ENCODE data around the gene ZNF532.
"Not testable (repeated sequence)": the region's sequence is repeated elsewhere in the genome, so short reads cannot be mapped to it uniquely, and the experiment has no call there.

ZNF532 gene

GRCh38 chr18:58902961-58903360 lies 38.3 kb downstream of the ZNF532 start:
- DNase-seq: no peak

DNA sequence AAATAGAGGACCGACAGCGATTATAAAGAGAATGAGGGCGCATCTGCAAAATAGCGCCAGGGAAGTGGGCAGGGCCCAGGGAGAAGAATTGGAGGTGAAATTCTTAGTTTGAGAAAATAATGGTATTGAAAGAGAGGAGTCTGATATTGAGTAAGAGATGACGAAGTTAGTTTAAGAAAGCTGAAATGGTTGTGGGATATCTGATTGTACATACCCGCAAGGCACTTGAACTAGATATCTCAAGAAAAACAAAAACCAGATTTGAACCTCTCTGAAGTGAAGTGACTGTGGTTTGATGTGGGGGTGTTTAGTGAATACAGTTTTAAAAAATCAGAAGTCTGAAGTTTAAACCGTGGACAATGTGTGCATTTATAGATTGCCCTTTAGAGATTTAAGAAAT lies 38.9 kb downstream of the ZNF532 start:
- no peak for DNase-seq

DNA sequence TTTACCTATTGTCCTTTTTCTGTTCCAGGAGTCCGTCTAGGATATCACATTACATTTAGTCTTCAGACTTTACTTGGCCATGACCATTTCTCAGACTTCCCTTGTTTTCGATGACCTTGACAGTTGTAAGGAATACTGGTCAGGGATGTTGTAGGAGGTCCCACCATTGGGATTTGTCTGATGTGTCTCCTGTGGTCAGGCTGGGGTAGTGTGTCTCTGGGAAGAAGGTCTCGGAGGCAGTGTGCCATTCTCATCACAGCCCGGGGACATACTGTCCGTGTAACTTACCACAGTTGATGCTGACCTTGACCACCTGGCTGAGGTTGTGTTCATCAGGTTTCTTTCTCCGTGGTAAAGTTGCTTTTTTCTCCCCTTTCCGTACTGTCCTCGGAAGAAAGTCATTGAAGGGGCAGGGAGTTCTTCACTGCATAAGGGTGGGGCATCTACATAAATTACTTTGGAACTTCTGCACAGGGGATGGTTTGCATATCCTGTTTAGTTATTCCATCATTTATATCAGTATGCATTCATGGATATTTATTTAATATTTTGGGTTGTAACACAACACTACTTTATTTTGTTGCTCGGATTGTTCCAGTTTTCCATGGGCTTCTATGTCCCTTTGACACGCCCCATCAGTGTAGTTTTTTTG lies 41.2 kb downstream of the ZNF532 start:
- no peak for DNase-seq

- no peak for DNase-seq
Measured at GRCh38 chr18:58908006-58908405, 43.3 kb downstream of the ZNF532 start.

GRCh38 chr18:58909521-58909920 lies 44.8 kb downstream of the ZNF532 start:
- DNase-seq: no peak

GRCh38 chr18:58911241-58911640 lies 46.6 kb downstream of the ZNF532 start:
- no peak for DNase-seq

GRCh38 chr18:58911766-58912165 lies 47.1 kb downstream of the ZNF532 start:
- DNase-seq: no peak

DNA sequence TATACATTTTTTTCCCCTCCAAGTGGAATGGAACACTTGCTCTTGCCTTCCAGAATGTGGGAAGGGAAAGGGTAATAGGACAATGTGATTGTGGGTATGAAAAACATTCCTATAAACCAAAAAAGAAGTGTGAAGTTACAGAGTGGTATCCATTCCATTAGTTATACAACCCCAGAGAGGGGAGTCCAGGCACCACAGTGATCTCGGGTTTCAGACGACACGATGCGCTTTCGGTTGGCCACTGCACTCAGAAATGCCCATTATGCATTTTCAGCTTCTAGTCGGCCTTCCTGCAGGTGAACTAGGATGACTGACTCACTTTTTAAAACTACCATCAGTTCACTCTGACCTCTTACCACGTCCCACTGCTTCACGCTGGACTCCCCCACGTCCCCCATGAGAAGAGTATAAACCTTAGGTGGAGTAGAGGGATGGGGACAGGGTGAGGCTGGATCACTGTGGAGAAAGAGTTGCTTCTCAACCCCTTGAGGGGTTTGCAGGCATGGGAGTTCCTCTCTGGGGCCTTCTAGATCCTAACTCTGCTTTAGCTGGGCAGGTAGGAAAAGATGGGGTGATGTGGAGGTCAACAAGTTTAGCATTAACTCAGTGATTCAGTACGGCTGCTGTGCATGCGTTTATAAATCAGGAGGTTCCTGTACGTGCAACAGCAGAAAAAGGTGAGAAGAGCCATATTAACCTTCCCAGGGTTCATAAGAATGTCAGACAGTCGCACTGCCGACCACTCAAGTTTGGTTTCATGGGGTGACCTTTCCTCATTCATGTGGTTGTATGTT lies 50.5 kb downstream of the ZNF532 start:
- no peak for DNase-seq

- no peak for DNase-seq
Measured at GRCh38 chr18:58915995-58916394, 51.3 kb downstream of the ZNF532 start.

- not testable (repeated sequence) for DNase-seq
Measured at GRCh38 chr18:58919934-58920333, 55.3 kb downstream of the ZNF532 start.

GRCh38 chr18:58922995-58923394 lies 58.3 kb downstream of the ZNF532 start:
- no peak for DNase-seq

DNA sequence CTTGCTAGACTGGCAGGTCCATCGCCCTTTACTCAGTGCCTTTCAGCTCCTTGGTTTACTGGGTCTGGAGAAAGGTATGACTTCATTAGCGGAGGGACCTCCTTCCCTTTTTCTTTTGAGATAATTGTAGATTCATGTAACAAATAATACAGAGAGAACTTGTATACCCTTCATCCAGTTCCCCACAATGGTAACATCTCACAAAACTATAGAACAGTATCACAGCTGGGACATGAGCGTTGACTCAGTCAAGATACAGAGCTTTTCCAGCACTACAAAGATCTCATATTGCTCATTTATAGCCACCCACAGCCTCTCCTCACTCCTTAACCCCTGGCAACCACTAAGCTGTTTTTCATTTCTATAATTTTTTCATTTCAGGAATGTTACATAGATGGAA lies 59.8 kb downstream of the ZNF532 start:
- no peak for DNase-seq

GRCh38 chr18:58927659-58928058 lies 63.0 kb downstream of the ZNF532 start:
- DNase-seq: no peak

DNA sequence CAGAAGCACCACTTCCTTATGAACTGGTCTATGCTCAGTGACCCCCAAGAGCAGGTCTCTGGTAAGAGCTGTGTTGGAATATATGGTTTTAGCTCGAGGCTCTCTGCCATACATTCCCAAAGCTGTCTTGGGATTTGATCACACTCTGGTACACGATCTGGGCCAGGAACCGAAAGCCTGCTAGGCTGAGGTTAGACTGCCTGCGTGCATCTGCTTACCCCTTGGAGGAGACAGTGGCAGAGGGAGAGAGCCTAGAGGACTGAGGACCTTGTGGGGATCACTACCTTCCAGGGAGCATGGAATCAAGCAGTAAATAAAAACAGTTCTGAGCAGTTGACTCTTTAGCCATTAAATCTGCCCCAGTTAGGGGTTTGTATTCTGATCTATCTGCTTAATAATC lies 63.7 kb downstream of the ZNF532 start:
- no peak for DNase-seq

- no peak for DNase-seq
Measured at GRCh38 chr18:58929206-58929605, 64.5 kb downstream of the ZNF532 start.

DNA sequence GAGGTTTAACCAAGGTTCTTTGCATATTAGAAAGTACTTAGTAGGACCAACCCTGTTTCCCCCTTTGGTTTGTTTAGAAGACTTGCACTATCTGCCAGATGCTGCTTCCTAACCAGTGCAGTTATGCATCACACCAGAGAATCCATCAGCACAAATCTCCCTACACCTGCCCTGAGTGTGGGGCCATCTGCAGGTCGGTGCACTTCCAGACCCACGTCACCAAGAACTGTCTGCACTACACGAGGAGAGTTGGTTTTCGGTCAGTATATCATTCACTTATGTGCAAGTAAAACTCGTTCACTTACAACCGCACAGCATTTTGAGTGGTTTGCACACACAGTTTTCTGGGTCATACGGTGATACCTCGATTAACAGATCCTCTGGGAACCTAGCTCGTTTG lies 69.7 kb downstream of the ZNF532 start:
- no peak for DNase-seq

GRCh38 chr18:58934933-58935577 lies 70.4 kb downstream of the ZNF532 start:
- no peak for DNase-seq

DNA sequence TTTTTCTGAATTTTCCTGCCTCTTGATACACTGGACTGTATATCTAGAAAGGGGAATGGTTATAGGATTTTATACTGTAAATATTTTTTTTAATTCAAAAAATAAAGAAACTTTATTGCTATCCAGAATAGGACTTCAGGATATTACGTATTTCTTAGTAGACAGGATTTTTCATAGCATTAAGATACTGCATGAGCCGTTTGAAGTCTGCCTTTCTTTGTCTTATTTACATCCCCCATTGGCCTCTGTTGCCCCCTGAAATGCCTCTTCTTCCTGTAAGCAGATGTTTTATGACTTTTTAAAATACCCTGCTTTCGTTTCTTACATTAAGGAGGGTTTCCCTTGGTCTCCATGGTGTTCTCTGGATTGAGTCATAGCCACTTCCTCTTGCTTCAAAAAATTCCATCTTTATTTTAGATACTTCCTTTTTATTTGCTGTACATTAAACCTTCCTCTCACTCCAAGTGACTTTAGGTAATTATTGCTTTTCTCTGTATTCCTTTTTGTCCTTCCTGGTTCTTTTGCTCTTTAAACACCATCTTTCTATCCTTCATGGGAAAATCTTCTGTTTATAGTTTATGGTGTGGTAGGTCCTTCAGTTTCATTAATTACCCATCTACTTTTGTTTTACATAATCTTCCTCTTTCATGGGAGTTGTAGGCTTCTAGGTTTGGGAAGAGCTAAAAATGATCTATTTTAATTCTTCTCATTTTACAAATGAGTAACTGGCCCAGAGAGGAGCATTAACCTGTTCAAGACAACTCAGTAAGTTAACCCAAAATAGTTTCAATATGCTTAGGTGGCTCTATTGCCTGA lies 72.6 kb downstream of the ZNF532 start:
- DNase-seq: no peak

DNA sequence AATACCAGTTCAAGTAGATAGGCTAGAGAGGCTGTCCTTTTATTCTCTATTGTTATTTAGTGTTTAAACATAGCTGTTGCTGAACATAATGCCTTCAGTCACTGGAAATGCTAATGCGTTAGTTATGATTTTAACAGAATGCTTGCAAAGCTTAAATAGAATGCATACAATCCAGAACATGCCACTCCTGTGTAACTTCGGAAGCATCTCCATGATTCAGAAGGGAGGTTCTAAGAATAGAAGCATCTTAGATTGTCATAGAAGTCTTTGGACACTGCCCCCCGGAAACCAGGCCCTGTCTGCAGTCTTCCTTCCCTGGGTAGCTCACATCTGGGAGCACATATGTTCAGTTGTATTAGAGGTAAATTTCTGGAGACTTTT lies 73.2 kb downstream of the ZNF532 start:
- no peak for DNase-seq

DNA sequence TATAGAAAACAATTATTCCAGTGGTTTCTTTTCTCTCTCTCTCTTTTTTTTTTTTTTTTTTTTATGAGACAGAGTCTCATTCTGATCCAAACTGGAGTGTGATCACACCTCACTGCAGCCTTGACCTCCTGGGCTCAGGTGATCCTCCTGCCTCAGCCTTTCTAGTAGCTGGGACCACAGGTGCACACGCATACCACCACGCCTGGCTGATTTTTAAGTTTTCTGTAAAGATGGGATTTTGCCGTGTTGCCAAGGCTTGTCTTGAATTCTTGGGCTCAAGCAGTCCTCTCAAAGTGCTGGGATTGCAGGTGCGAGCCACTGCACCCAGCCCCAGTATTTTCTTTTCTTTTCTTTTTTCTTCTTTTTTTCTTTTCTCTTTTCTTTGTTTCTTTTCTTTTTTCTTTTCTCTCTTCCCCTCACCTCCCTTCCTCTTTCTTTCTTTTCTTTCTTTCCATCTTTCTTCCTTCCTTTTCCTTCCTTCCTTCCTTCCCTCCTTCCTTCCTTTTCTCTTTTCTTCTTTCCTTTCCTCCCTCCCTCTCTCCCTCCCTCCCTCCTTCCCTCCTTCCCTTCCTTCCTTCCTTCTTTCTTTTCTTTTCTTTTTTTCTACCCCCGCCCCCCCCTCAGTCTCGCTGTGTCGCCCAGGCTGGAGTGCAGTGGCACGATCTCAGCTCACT lies 76.9 kb downstream of the ZNF532 start:
- DNase-seq: no peak

DNA sequence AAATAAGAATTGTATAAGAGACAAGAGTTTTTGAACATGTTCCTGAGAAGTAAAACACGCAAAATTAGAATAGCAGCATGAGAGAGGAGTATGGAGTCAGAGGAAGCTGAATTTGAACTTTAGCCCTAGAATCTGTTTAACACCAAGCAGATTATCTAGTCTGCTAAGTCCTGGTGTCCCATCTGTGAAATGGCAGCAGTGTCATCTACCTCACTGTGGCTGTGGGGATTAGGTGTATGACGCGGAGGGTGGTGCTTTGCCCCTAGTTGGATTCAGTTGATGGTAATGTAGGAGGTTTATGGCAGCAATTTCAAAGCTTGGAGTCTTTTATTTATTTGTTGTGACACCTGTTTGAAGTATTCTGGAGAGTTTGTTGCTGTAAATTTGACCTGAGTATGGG lies 79.2 kb downstream of the ZNF532 start:
- no peak for DNase-seq

DNA sequence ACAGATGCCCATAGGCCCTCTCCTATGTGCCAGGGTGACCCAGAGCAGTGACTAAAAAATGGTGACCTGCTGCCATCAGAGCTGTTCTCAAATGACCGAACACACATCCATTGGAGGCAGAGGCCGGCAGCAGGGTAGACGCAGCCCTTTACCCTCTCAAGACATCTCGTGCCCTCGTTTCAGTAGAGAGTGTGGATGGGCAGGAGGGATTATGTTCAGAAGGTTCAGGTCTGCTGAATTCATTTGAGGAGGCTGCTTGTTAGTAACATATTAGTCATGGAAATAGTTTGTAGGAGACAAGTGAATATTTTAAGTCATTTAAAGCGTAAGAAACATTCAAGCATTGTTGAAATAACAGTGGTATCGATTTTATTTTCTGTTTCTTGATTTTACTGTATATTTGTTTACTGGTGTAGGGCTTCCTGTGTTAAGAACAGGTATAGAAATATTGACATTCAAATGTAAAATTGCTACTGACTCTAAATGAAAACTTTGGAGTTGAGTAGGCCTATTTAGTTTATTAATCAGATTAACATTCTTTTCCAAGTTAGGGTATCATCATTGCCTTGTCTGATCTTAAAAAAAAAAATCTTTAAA lies 82.6 kb downstream of the ZNF532 start:
- no peak for DNase-seq

Data from NCI-H1417 treated with DMSO at 0.1 percent for 48 hours (cell line).